GM23338 (cell line): ENCODE measurements around the gene HIBADH. TPM values are rescaled to one million over a fixed set of nuclear protein-coding genes. Genes with fewer than 3 reads are reported as not detected.
A peak's percentile ranks its signal among the peaks of the same experiment; 100 is the strongest.

Experiments
- ATAC-seq: fragments of 200-7000 bp; cut with Tn5 transposase; 3 replicates; pipeline ENCODE4 v1.9.1; 2020
- DNase-seq: peaks from one replicate; pipeline ENCODE4 v3.0.0-alpha.2; 2015; ENCODE audit warnings: low spot score
- H2AFZ ChIP-seq: fragments of 200-600 bp; sonication (generic); 2 replicates; pipeline ENCODE4 v1.8.0; 2016; ENCODE audit warnings: antibody characterized with exemption, mild to moderate bottlenecking, moderate library complexity
- H3F3A ChIP-seq: fragments of 200-600 bp; sonication (generic); replicated peaks from 2 replicates; pipeline ENCODE4 v1.8.0; 2017; ENCODE audit warnings: antibody characterized with exemption, mixed run types, low read depth
- H3K27ac ChIP-seq: fragments of 200-600 bp; sonication (generic); 2 replicates; pipeline ENCODE4 v1.6.1; 2016; ENCODE audit warnings: low read depth
- H3K27me3 ChIP-seq: fragments of 200-600 bp; sonication (generic); 2 replicates; pipeline ENCODE4 v1.8.0; 2016; ENCODE audit warnings: mild to moderate bottlenecking, mixed run types, moderate library complexity; ENCODE audit not compliant: insufficient read depth
- H3K36me3 ChIP-seq: fragments of 200-600 bp; sonication (generic); 2 replicates; pipeline ENCODE4 v1.8.0; 2016; ENCODE audit warnings: mild to moderate bottlenecking; ENCODE audit not compliant: insufficient read depth
- H3K4me1 ChIP-seq: fragments of 200-600 bp; sonication (generic); 2 replicates; pipeline ENCODE4 v1.8.0; 2016; ENCODE audit warnings: mild to moderate bottlenecking, moderate library complexity; ENCODE audit not compliant: insufficient read depth
- H3K4me2 ChIP-seq: fragments of 200-600 bp; sonication (generic); 2 replicates; pipeline ENCODE4 v1.7.1; 2017; ENCODE audit warnings: mixed run types
- H3K4me3 ChIP-seq: fragments of 200-600 bp; sonication (generic); 2 replicates; pipeline ENCODE4 v1.6.1; 2016; ENCODE audit warnings: mixed run types
- H3K79me2 ChIP-seq: fragments of 200-600 bp; sonication (generic); replicated peaks from 2 replicates; pipeline ENCODE4 v1.8.0; 2017; ENCODE audit warnings: mild to moderate bottlenecking; ENCODE audit not compliant: insufficient read depth
- H3K9me2 ChIP-seq: fragments of 200-600 bp; sonication (generic); 2 replicates; pipeline ENCODE4 v1.8.0; 2017; ENCODE audit not compliant: insufficient read depth
- H4K20me1 ChIP-seq: fragments of 200-600 bp; sonication (generic); replicated peaks from 2 replicates; pipeline ENCODE4 v1.8.0; 2017; ENCODE audit warnings: mild to moderate bottlenecking; ENCODE audit not compliant: insufficient read depth
- H3K27ac Mint-ChIP-seq: 2 replicates; pipeline ENCODE4 v1.8.0; 2020; ENCODE audit warnings: inconsistent platforms, mild to moderate bottlenecking, moderate library complexity, mixed read lengths
- H3K27me3 Mint-ChIP-seq: 3 replicates; pipeline ENCODE4 v1.8.0; 2022; ENCODE audit warnings: low read depth, mild to moderate bottlenecking, moderate library complexity, mixed read lengths, inconsistent platforms; ENCODE audit not compliant: insufficient read depth, poor library complexity
- H3K36me3 Mint-ChIP-seq: 3 replicates; pipeline ENCODE4 v1.8.0; 2021; ENCODE audit warnings: low read depth, mild to moderate bottlenecking, inconsistent platforms, moderate library complexity, mixed read lengths
- H3K4me1 Mint-ChIP-seq: 3 replicates; pipeline ENCODE4 v1.8.0; 2020; ENCODE audit warnings: mild to moderate bottlenecking, inconsistent platforms, mixed read lengths
- H3K4me3 Mint-ChIP-seq: 3 replicates; pipeline ENCODE4 v1.8.0; 2021; ENCODE audit warnings: moderate library complexity, mild to moderate bottlenecking, inconsistent platforms, mixed read lengths
- H3K9me3 Mint-ChIP-seq: 3 replicates; pipeline ENCODE4 v1.8.0; 2020; ENCODE audit warnings: moderate library complexity, mild to moderate bottlenecking, inconsistent platforms, mixed read lengths
- CTCF ChIP-seq, 2 experiments: fragments of 200-600 bp in 1 of 2; sonication (generic) in 1 of 2; conservative IDR thresholded peaks; 2 replicates each; pipeline versions ENCODE4 v1.5.1 to v1.6.1; 2016 to 2017; ENCODE audit warnings: antibody characterized with exemption in 2 of 2, low read depth in 2 of 2, mild to moderate bottlenecking in 2 of 2, moderate library complexity in 1 of 2
- NANOG ChIP-seq: IDR thresholded peaks from 2 replicates; pipeline ENCODE4 v1.6.1; 2016; ENCODE audit warnings: antibody characterized with exemption, borderline replicate concordance
- STAT1 ChIP-seq: IDR thresholded peaks from one replicate; pipeline ENCODE4 v1.6.1; 2016; ENCODE audit warnings: antibody characterized with exemption; ENCODE audit not compliant: unreplicated experiment
- ZNF114 ChIP-seq: fragments of 250-450 bp; sonication (Bioruptor Pico); IDR thresholded peaks from 2 replicates; pipeline ENCODE4 v1.5.0; 2020; ENCODE audit warnings: mild to moderate bottlenecking, moderate library complexity
- ZNF462 ChIP-seq: fragments of 250-450 bp; sonication (Bioruptor Pico); IDR thresholded peaks from 2 replicates; pipeline ENCODE4 v1.5.0; 2020; ENCODE audit warnings: mild to moderate bottlenecking, moderate library complexity
- polyA plus RNA-seq: library from polyadenylated mRNA; unstranded; fragments of >200 nt; fragmentation: Nextera tagmentation; extraction: Ambion mirVana; gene quantifications from 2 replicates; pipeline ENCODE4 v1.2.1, GENCODE V29; 2016
- total RNA-seq: library from RNA; depleted of rRNA; stranded (reverse); fragments of >200 nt; shearing (Covaris generic); gene quantifications from 2 replicates; pipeline ENCODE4 v1.2.3, GENCODE V29; 2014

Gene HIBADH
- total and polyA plus RNA-seq, 2 experiments from 2014 or later, result 31.3 to 57.0 TPM

- Histone ChIP-seq H2AFZ (no peak overlapping the region), H3K4me1 (peaks cover 17% of the 10 kb centered on the region), H3F3A (no peaks in the 10 kb centered on the region), H3K27me3 (no peaks in the 10 kb centered on the region), H3K4me3 (no peak overlapping the region), H3K79me2 (peaks cover 2% of the 10 kb centered on the region; the same call in 1 of the 2 replicates), H3K9me2 (no peaks in the 10 kb centered on the region), H3K4me2 (no peak overlapping the region), H3K36me3 (no peaks in the 10 kb centered on the region), H3K27ac (no peak overlapping the region), H4K20me1 (no peaks in the 10 kb centered on the region)
- TF ChIP-seq ZNF114 (no peak), CTCF (conservative IDR thresholded peaks at IDR 0.05; ENCODE audit: low read depth in 2 of 2) (no peak), ZNF462 (CRISPR knock-in tag) (no peak)
- Mint-ChIP-seq H3K4me1 (peaks cover 29% of the 10 kb centered on the region), H3K4me3 (no peak overlapping the region), H3K27me3 (peaks cover 6% of the 10 kb centered on the region), H3K27ac (peak overlapping the region; percentile 70), H3K9me3 (no peaks in the 10 kb centered on the region), H3K36me3 (peaks cover 4% of the 10 kb centered on the region; the same call in 2 of the 3 replicates)
- DNase-seq (no peak), ATAC-seq (no peak)
Measured at GRCh38 chr7:27633062-27633461, 29.6 kb downstream of the HIBADH start.

- no peaks in the 10 kb centered on the region for H4K20me1 ChIP-seq
- no peaks in the 10 kb centered on the region for H3K9me3 Mint-ChIP-seq
- H2AFZ ChIP-seq, result no peak overlapping the region
- H3K27me3 ChIP-seq, result no peaks in the 10 kb centered on the region
- H3K4me3 Mint-ChIP-seq, result no peak overlapping the region
- no peaks in the 10 kb centered on the region for H3K79me2 ChIP-seq
- H3K27ac Mint-ChIP-seq, result no peak overlapping the region
- no peaks in the 10 kb centered on the region for H3F3A ChIP-seq
- H3K9me2 ChIP-seq, result no peaks in the 10 kb centered on the region
- DNase-seq, result no peak
- H3K4me2 ChIP-seq, result no peak overlapping the region
- no peak for ATAC-seq
- no peak overlapping the region for H3K4me3 ChIP-seq
- H3K27me3 Mint-ChIP-seq, result peaks cover 6% of the 10 kb centered on the region
- H3K4me1 Mint-ChIP-seq, result peaks cover 18% of the 10 kb centered on the region
- peaks cover 4% of the 10 kb centered on the region; the same call in 2 of the 3 replicates for H3K36me3 Mint-ChIP-seq
- H3K4me1 ChIP-seq, result peaks cover 4% of the 10 kb centered on the region; the same call in 1 of the 2 replicates
- no peak overlapping the region for H3K27ac ChIP-seq
- H3K36me3 ChIP-seq, result no peaks in the 10 kb centered on the region
- TF ChIP-seq STAT1 (no peak), NANOG (no peak)
Measured at GRCh38 chr7:27631391-27631790, 31.3 kb downstream of the HIBADH start.
